Heart right ventricle (tissue), 16 donors: ENCODE data around the gene DYSF. TPM values are rescaled to one million over a fixed set of nuclear protein-coding genes. Genes with fewer than 3 reads are reported as not detected.

Experiments
- ATAC-seq, 8 donors: fragments of 200-7000 bp; cut with Tn5 transposase; one replicate each; pipeline ENCODE4 v1.9.1; 2020; ENCODE audit warnings: mild to moderate bottlenecking in 8 of 8, moderate library complexity in 8 of 8, moderate number of reproducible peaks in 1 of 8
- DNase-seq, 2 donors: peaks; one replicate each; pipeline ENCODE4 v3.0.0-alpha.2; 2020
- H3K27ac ChIP-seq, 10 donors: fragments of 200-600 bp; sonication (generic) in 2 of 10; one replicate each; pipeline versions ENCODE4 v1.5.0 to v1.8.0; 2020 to 2022; ENCODE audit warnings: mild to moderate bottlenecking in 3 of 10
- H3K27me3 ChIP-seq, 7 donors: fragments of 200-600 bp; one replicate each; pipeline ENCODE4 v1.8.0; 2021 to 2022; ENCODE audit warnings: mild to moderate bottlenecking in 2 of 7
- H3K36me3 ChIP-seq, 9 donors: fragments of 200-600 bp; sonication (generic) in 1 of 9; one replicate each; pipeline versions ENCODE4 v1.5.0 to v1.8.0; 2020 to 2022; ENCODE audit warnings: mild to moderate bottlenecking in 2 of 9
- H3K4me1 ChIP-seq, 9 donors: fragments of 200-600 bp; sonication (generic) in 1 of 9; one replicate each; pipeline versions ENCODE4 v1.5.0 to v1.8.0; 2020 to 2022; ENCODE audit warnings: mild to moderate bottlenecking in 4 of 9
- H3K4me3 ChIP-seq, 10 donors: fragments of 200-600 bp; sonication (generic) in 2 of 10; one replicate each; pipeline versions ENCODE4 v1.5.0 to v1.8.0; 2020 to 2022; ENCODE audit warnings: mild to moderate bottlenecking in 7 of 10, moderate library complexity in 2 of 10
- H3K9me3 ChIP-seq, 11 donors: fragments of 200-600 bp in 10 of 11; sonication (generic) in 2 of 11; one replicate each; pipeline versions ENCODE4 v1.5.0 to v1.8.0; 2013 to 2022; ENCODE audit warnings: mild to moderate bottlenecking in 2 of 11, control low read depth in 1 of 11, moderate library complexity in 1 of 11
- CTCF ChIP-seq, 9 donors: fragments of 200-600 bp; sonication (generic) in 2 of 9; IDR thresholded peaks; one replicate each; pipeline versions ENCODE4 v1.5.0 to v1.8.0; 2021 to 2022; ENCODE audit warnings: antibody characterized with exemption in 9 of 9, mild to moderate bottlenecking in 5 of 9, moderate library complexity in 1 of 9
- WGBS, 2 donors: extraction: QIAGEN DNeasy Blood & Tissue Kit; methylation state at CpG; one replicate each; pipeline ENCODE4 v1.1.7; 2013; ENCODE audit warnings: inconsistent platforms in 1 of 2; 5-methylcytosine and 5-hydroxymethylcytosine counted together
- intact Hi-C, 10 donors: fragments of 100-400 bp; cut with DNase I; formaldehyde crosslinking; loops; one replicate each; pipeline versions ENCODE4 v1.11.1 to v1.14.2; 2022
- polyA plus RNA-seq, 2 donors: library from polyadenylated mRNA; stranded (reverse); fragments of 200-250 nt; gene quantifications; one replicate each; pipeline ENCODE4 v1.2.3, GENCODE V29; 2013
- total RNA-seq, 10 donors: library from RNA; stranded (reverse); fragmentation: NEBNext Ultra II Directional in 3 of 10; extraction: Animal tissue kit (Norgen Biotek cat#: 25700) in 3 of 10; gene quantifications; one replicate each; pipeline versions ENCODE4 v1.2.1 to v1.2.4, GENCODE V29; 2021 to 2023
- donor health status: Arrhythmogenic right ventricular cardiomyopathy.
- donor health status: ischemic (EF 13 %, LVEDD 7.1; RV severe dilation, severe dysfunction).
- donor health status: healthy with polysubstance abuse.
- donor health status: DM: no; HTN: yes; CAD: no.
- donor health status: DM: no; HTN: no; CAD: no.
- donor health status: ischemic (EF 25% LVEDD 6.9; RV normal size, moderate dysfunction).
- donor health status: ischemic (EF 25% LVEDD 5.7; RV mildly dilated, moderate dysfunction).
- donor health status: healthy.
- donor health status: DM: yes; HTN: yes; CAD: no.
- donor health status: Ischemic cardiomyopathy.
- donor health status: ischemic (EF 35%, LVEDD 5.7; RV mildly dilated, moderate dysfunction).
- donor health status: nonischemic (EF 11% LVEDD 7.7; RV severe dilation, severe dysfunction).
- donor health status: DM: yes; HTN: yes; CAD: no.
- donor health status: PGD.
- donor health status: ischemic (EF 29% LVEDD 5.4; RV normal size, mild dysfunction).
- donor health status: nonischemic (EF 23%, LVEDD 6.1; RV moderate dilation, normal function).

DYSF gene
- total and polyA plus RNA-seq, 12 donors = 20.6 to 100 (median 64.8) TPM

- Histone ChIP-seq H3K4me1 (no peaks in the 10 kb centered on the region), H3K4me3 (no peak overlapping the region)
- 92 to 93% methylated on average over 20 of the region's 20 CpGs for WGBS, 2 donors
Measured at GRCh38 chr2:71560638-71561011, 107.3 kb downstream of the DYSF start.

GRCh38 chr2:71561441-71562267 is 108.3 kb downstream of the DYSF start:
- TF ChIP-seq CTCF (IDR thresholded peaks at IDR 0.05) = no peak
- DNase-seq (no peak), ATAC-seq (no peak)
- intact Hi-C loops = no loop called here
- Histone ChIP-seq H3K27ac (no peak overlapping the region), H3K27me3 (no peaks in the 10 kb centered on the region), H3K9me3 (no peaks in the 10 kb centered on the region), H3K4me3 (no peak overlapping the region), H3K4me1 (peaks cover 0 to 4% (median 0%) of the 10 kb centered on the region in 9 donors), H3K36me3 (peaks cover 0 to 85% (median 0%) of the 10 kb centered on the region in 9 donors)
- 91 to 97% methylated on average over 15 of the region's 15 CpGs for WGBS, 2 donors

More at GRCh38 chr2:71560638-71561011, 107.3 kb downstream of the DYSF start:
- no peak for ATAC-seq
- DNase-seq = no peak
- Histone ChIP-seq H3K9me3 (no peaks in the 10 kb centered on the region), H3K27ac (no peak overlapping the region), H3K36me3 (peaks cover 0 to 85% (median 0%) of the 10 kb centered on the region in 9 donors), H3K27me3 (no peaks in the 10 kb centered on the region)
- intact Hi-C loops = no loop called here
- no peak for TF ChIP-seq CTCF (IDR thresholded peaks at IDR 0.05)

GRCh38 chr2:71562518-71562917 is 109.2 kb downstream of the DYSF start:
- WGBS, 2 donors = 79 to 85% methylated on average over 7 of the region's 7 CpGs
- no peak overlapping the region for H3K27ac ChIP-seq
- intact Hi-C loops = no loop called here
- DNase-seq (no peak), ATAC-seq (no peak)
- H3K27me3 ChIP-seq = no peaks in the 10 kb centered on the region
- no peaks in the 10 kb centered on the region for H3K9me3 ChIP-seq
- no peak for TF ChIP-seq CTCF (IDR thresholded peaks at IDR 0.05)
- no peak overlapping the region for H3K4me3 ChIP-seq
- H3K4me1 ChIP-seq = peaks cover 0 to 4% (median 0%) of the 10 kb centered on the region in 9 donors
- H3K36me3 ChIP-seq = peaks cover 0 to 84% (median 7%) of the 10 kb centered on the region in 9 donors

- DNase-seq = no peak
- 93 to 96% methylated on average over 11 of the region's 11 CpGs for WGBS, 2 donors
- Histone ChIP-seq H3K4me1 (peaks cover 0 to 4% (median 0%) of the 10 kb centered on the region in 9 donors), H3K36me3 (peaks cover 0 to 86% (median 9%) of the 10 kb centered on the region in 9 donors), H3K27ac (no peak overlapping the region), H3K9me3 (no peaks in the 10 kb centered on the region), H3K4me3 (no peak overlapping the region), H3K27me3 (no peaks in the 10 kb centered on the region)
- ATAC-seq = peak in 2 of 8 donors; percentile 11 to 19
- intact Hi-C loops = no loop called here
- no peak for TF ChIP-seq CTCF (IDR thresholded peaks at IDR 0.05)
Measured at GRCh38 chr2:71563872-71564271, 110.5 kb downstream of the DYSF start.
